Esophagus (tissue), 2 donors: ENCODE data around the gene ZBTB21. TPM values are rescaled to one million over a fixed set of nuclear protein-coding genes. Genes with fewer than 3 reads are reported as not detected.

ENCODE experiments used
- H3K27ac ChIP-seq, 2 donors: one replicate each; pipeline ENCODE4 v1.5.1; 2013; ENCODE audit warnings: low read depth in 2 of 2, mild to moderate bottlenecking in 2 of 2, inconsistent platforms in 1 of 2, low read length in 1 of 2, moderate library complexity in 1 of 2
- H3K27me3 ChIP-seq, 2 donors: one replicate each; pipeline ENCODE4 v1.6.1; 2013; ENCODE audit warnings: low read length in 2 of 2, control low read depth in 1 of 2, mild to moderate bottlenecking in 1 of 2; ENCODE audit not compliant: insufficient read depth in 2 of 2, control insufficient read depth in 1 of 2
- H3K36me3 ChIP-seq, 2 donors: one replicate each; pipeline ENCODE4 v1.6.1; 2013; ENCODE audit warnings: low read length in 1 of 2; ENCODE audit not compliant: control insufficient read depth in 2 of 2, insufficient read depth in 2 of 2
- H3K4me1 ChIP-seq, 2 donors: one replicate each; pipeline ENCODE4 v1.6.1; 2013; ENCODE audit warnings: low read length in 1 of 2; ENCODE audit not compliant: control insufficient read depth in 2 of 2, insufficient read depth in 2 of 2
- H3K4me3 ChIP-seq, 2 donors: one replicate each; pipeline ENCODE4 v1.5.1; 2013; ENCODE audit warnings: low read length in 2 of 2, mild to moderate bottlenecking in 2 of 2, low read depth in 1 of 2, moderate library complexity in 1 of 2
- H3K9me3 ChIP-seq, 2 donors: one replicate each; pipeline ENCODE4 v1.6.1; 2013; ENCODE audit warnings: mild to moderate bottlenecking in 2 of 2, low read depth in 1 of 2, low read length in 1 of 2, moderate library complexity in 1 of 2; ENCODE audit not compliant: control insufficient read depth in 2 of 2, insufficient read depth in 1 of 2
- WGBS, 2 donors: extraction: QIAGEN DNeasy Blood & Tissue Kit; methylation state at CpG; one replicate each; pipeline ENCODE4 v1.1.7; 2013; 5-methylcytosine and 5-hydroxymethylcytosine counted together
- polyA plus RNA-seq, 2 donors: library from polyadenylated mRNA; stranded (reverse); fragments of 200-250 nt; gene quantifications; one replicate each; pipeline ENCODE4 v1.2.3, GENCODE V29; 2013
- donor health status: healthy with polysubstance abuse.
- donor health status: Bipolar disorder and iron deficiency.

ZBTB21 gene
- polyA plus RNA-seq, 2 donors, result 1.6 to 2.7 TPM

GRCh38 chr21:41987310-41987709, 22.9 kb downstream of the ZBTB21 start:
- H3K9me3 ChIP-seq, result no peaks in the 10 kb centered on the region
- 93 to 97% methylated on average over 3 of the region's 3 CpGs for WGBS, 2 donors
- H3K4me1 ChIP-seq, result peaks cover 0 to 5% of the 10 kb centered on the region in 2 donors
- H3K4me3 ChIP-seq, result no peak overlapping the region
- H3K27ac ChIP-seq, result no peak overlapping the region
- H3K27me3 ChIP-seq, result no peaks in the 10 kb centered on the region
- H3K36me3 ChIP-seq, result peaks cover 2 to 4% of the 10 kb centered on the region in 2 donors

GRCh38 chr21:41985662-41986416, 24.3 kb downstream of the ZBTB21 start:
- no peak overlapping the region for H3K27ac ChIP-seq
- peaks cover 0 to 2% of the 10 kb centered on the region in 2 donors for H3K36me3 ChIP-seq
- WGBS, 2 donors, result 64 to 71% methylated on average over 6 of the region's 6 CpGs
- no peaks in the 10 kb centered on the region for H3K27me3 ChIP-seq
- H3K9me3 ChIP-seq, result no peaks in the 10 kb centered on the region
- no peaks in the 10 kb centered on the region for H3K4me1 ChIP-seq
- no peak overlapping the region for H3K4me3 ChIP-seq

DNA sequence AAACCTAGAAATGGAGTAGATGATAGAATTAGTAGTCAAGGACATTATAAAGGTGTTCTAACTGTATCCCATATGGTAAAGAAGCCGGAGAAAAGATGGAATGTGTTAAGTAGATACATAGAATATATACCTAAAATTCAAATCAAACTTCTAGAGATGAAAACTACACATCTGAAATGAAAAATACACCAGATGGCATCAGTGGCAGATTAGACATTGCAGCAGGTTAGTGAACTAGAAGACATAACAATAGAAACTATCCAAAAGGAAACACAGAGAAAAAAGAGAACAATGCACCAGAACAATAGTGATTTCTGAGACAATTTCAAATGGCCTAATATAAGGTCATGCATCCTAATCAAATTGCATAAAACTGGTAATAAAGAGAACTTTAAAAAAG, 26.9 kb downstream of the ZBTB21 start:
- Histone ChIP-seq H3K36me3 (no peaks in the 10 kb centered on the region), H3K27ac (no peak overlapping the region), H3K4me3 (no peak overlapping the region), H3K4me1 (no peaks in the 10 kb centered on the region), H3K9me3 (no peaks in the 10 kb centered on the region), H3K27me3 (no peaks in the 10 kb centered on the region)
- 94 to 100% methylated on average over 1 of the region's 1 CpG for WGBS, 2 donors

DNA sequence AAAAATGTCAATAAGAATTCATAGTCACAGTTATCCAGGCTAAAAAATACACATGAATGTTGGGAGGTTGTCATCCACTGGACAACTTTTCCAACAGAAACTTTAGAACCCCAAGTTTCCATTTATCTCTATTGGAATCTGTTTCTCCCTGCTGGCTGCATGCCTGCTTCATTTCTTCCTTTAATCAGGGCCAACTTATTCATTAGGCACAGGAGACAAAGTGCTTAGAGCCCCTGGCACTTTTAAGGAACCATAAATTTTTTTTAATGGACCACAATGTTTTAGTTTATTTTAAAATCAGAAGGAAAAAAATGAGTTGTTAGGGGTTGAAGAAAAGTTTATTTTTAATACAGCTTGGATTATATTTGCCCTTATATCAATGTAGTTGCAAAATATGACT, 29.6 kb downstream of the ZBTB21 start:
- Histone ChIP-seq H3K4me3 (no peak overlapping the region), H3K4me1 (no peaks in the 10 kb centered on the region), H3K27me3 (no peaks in the 10 kb centered on the region), H3K36me3 (no peaks in the 10 kb centered on the region), H3K27ac (no peak overlapping the region), H3K9me3 (no peaks in the 10 kb centered on the region)

DNA sequence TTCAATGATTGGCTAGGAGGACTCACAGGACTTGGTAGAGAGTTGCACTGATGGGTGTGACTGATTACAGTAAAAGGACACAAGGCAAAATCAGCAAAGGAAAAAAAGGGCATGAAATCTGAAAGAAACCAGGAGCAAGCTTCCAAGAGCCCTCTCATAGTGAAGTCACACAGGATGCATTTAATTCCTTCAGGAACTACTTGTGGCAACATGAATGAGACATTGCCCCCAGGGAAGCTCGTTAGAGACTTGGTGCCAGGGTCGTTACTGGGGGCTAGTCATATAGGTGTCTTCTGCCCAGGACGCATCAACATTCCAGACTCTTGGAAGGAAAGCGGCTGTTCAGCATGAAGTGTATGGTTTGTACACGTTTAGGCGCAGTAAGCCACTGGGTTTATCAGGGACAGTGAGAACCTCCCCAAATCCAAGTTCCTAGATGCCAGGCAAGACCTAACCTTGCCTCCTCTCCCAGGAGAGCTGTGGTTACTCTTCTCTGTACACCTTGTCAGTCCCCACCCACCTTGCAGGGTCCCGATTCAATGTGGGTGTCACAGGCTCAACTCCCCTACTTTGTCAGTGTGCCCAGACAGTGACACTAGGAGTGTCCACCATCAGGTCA, 30.3 kb downstream of the ZBTB21 start:
- no peaks in the 10 kb centered on the region for H3K27me3 ChIP-seq
- H3K9me3 ChIP-seq, result no peaks in the 10 kb centered on the region
- H3K4me1 ChIP-seq, result no peaks in the 10 kb centered on the region
- H3K36me3 ChIP-seq, result no peaks in the 10 kb centered on the region
- 76 to 84% methylated on average over 7 of the region's 7 CpGs for WGBS, 2 donors
- H3K4me3 ChIP-seq, result no peak overlapping the region
- H3K27ac ChIP-seq, result no peak overlapping the region

GRCh38 chr21:41979335-41979734, 30.8 kb downstream of the ZBTB21 start:
- Histone ChIP-seq H3K27ac (no peak overlapping the region), H3K4me1 (peaks cover 0 to 2% of the 10 kb centered on the region in 2 donors), H3K4me3 (no peak overlapping the region), H3K9me3 (no peaks in the 10 kb centered on the region), H3K27me3 (no peaks in the 10 kb centered on the region), H3K36me3 (no peaks in the 10 kb centered on the region)
- 68 to 80% methylated on average over 4 of the region's 4 CpGs for WGBS, 2 donors

- no peaks in the 10 kb centered on the region for H3K36me3 ChIP-seq
- WGBS, 2 donors, result 86 to 87% methylated on average over 17 of the region's 17 CpGs
- H3K4me3 ChIP-seq, result no peak overlapping the region
- no peaks in the 10 kb centered on the region for H3K27me3 ChIP-seq
- H3K9me3 ChIP-seq, result no peaks in the 10 kb centered on the region
- peaks cover 5 to 15% of the 10 kb centered on the region in 2 donors for H3K4me1 ChIP-seq
- no peak overlapping the region for H3K27ac ChIP-seq
Measured at GRCh38 chr21:41977034-41977950, 32.9 kb downstream of the ZBTB21 start.

- no peaks in the 10 kb centered on the region for H3K27me3 ChIP-seq
- no peak overlapping the region for H3K27ac ChIP-seq
- H3K36me3 ChIP-seq, result no peaks in the 10 kb centered on the region
- H3K4me1 ChIP-seq, result peaks cover 5 to 15% of the 10 kb centered on the region in 2 donors
- H3K9me3 ChIP-seq, result no peaks in the 10 kb centered on the region
- 89% methylated on average over 8 of the region's 8 CpGs for WGBS, 2 donors
- H3K4me3 ChIP-seq, result no peak overlapping the region
Measured at GRCh38 chr21:41976611-41977010, 33.5 kb downstream of the ZBTB21 start.

GRCh38 chr21:41975391-41976272, 34.5 kb downstream of the ZBTB21 start:
- Histone ChIP-seq H3K4me3 (no peak overlapping the region), H3K27ac (no peak overlapping the region), H3K4me1 (peaks cover 5 to 15% of the 10 kb centered on the region in 2 donors), H3K9me3 (no peaks in the 10 kb centered on the region), H3K36me3 (no peaks in the 10 kb centered on the region), H3K27me3 (no peaks in the 10 kb centered on the region)
- WGBS, 2 donors, result 91 to 95% methylated on average over 17 of the region's 17 CpGs
